Ishikawa (cell line): ENCODE data around the gene APOA1.

ENCODE experiments used
- EP300 ChIP-seq: IDR thresholded peaks from 2 replicates; pipeline ENCODE4 v1.6.1; 2012; ENCODE audit warnings: borderline replicate concordance
- MAX ChIP-seq: IDR thresholded peaks from 2 replicates; pipeline ENCODE4 v1.6.1; 2012
- TAF1 ChIP-seq: IDR thresholded peaks from 2 replicates; pipeline ENCODE4 v1.6.1; 2012; ENCODE audit warnings: low read depth, mild to moderate bottlenecking
- YY1 ChIP-seq: IDR thresholded peaks from 2 replicates; pipeline ENCODE4 v1.6.1; 2012; ENCODE audit warnings: low read depth

GRCh38 chr11:116832350-116833290 lies 4.8 kb downstream of the APOA1 start:
- TF ChIP-seq TAF1 (no peak), YY1 (no peak), EP300 (no peak), MAX (no peak)
